Measurements from ENCODE around the gene PYGL. TPM values are rescaled to one million over a fixed set of nuclear protein-coding genes. Genes with fewer than 3 reads are reported as not detected.

The PYGL gene
- polyA plus RNA-seq, 1 of the 3 experiments (the other 2 are of a cell fraction) = 60.2 TPM

- Histone ChIP-seq H3K9me3 (no peaks in the 10 kb centered on the region), H3K79me2 (ENCODE audit: insufficient read depth) (no peaks in the 10 kb centered on the region), H3K4me2 (no peak overlapping the region), H3K27me3 (ENCODE audit: insufficient read depth) (no peaks in the 10 kb centered on the region), H3K9me2 (no peaks in the 10 kb centered on the region), H3K27ac (ENCODE audit: low read depth in 2 of 2, low read length in 1 of 2) (no peak overlapping the region), H3K4me3 (ENCODE audit: low read depth in 2 of 2, low read length in 1 of 2) (no peak overlapping the region), H2AFZ (ENCODE audit: low read depth) (no peak overlapping the region), H3F3A (replicated peaks; ENCODE audit: insufficient read depth) (no peaks in the 10 kb centered on the region), H3K9ac (no peak overlapping the region), H4K20me1 (ENCODE audit: insufficient read depth) (no peaks in the 10 kb centered on the region), H3K4me1 (ENCODE audit: control insufficient read depth in 1 of 2, insufficient read depth in 2 of 2, low read depth in 1 of 2, low read length in 1 of 2) (peaks cover 0 to 2% of the 10 kb centered on the region in 2 experiments; a peak in 2 of 4 replicates), H3K36me3 (replicated peaks in 1 of 2; ENCODE audit: control insufficient read depth in 1 of 2, insufficient read depth in 2 of 2, low read length in 1 of 2) (no peaks in the 10 kb centered on the region)
- POLR2A ChIA-PET = no interaction called here
- TF ChIP-seq TAF1 (IDR thresholded peaks at IDR 0.05; ENCODE audit: borderline replicate concordance, low read depth, low read length) (no peak), IRF3 (IDR thresholded peaks at IDR 0.05; ENCODE audit: low read depth, low read length) (no peak), MXI1 (IDR thresholded peaks at IDR 0.05; ENCODE audit: low read depth, low read length) (no peak), NRF1 (IDR thresholded peaks at IDR 0.05; ENCODE audit: low read depth, low read length) (no peak), ELF1 (IDR thresholded peaks at IDR 0.05) (no peak), POLR2AphosphoS5 (IDR thresholded peaks at IDR 0.05; ENCODE audit: low read depth, low read length) (no peak), RXRA (IDR thresholded peaks at IDR 0.05; ENCODE audit: borderline replicate concordance, low read depth) (no peak), CHD2 (IDR thresholded peaks at IDR 0.05; ENCODE audit: low read length, partially characterized antibody) (no peak)
- TF ChIP-seq, protein P1, sequence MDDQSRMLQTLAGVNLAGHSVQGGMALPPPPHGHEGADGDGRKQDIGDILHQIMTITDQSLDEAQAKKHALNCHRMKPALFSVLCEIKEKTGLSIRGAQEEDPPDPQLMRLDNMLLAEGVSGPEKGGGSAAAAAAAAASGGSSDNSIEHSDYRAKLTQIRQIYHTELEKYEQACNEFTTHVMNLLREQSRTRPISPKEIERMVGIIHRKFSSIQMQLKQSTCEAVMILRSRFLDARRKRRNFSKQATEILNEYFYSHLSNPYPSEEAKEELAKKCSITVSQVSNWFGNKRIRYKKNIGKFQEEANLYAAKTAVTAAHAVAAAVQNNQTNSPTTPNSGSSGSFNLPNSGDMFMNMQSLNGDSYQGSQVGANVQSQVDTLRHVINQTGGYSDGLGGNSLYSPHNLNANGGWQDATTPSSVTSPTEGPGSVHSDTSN (IDR thresholded peaks at IDR 0.05) = no peak
- TF ChIP-seq, protein P2, sequence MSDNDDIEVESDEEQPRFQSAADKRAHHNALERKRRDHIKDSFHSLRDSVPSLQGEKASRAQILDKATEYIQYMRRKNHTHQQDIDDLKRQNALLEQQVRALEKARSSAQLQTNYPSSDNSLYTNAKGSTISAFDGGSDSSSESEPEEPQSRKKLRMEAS (IDR thresholded peaks at IDR 0.05; ENCODE audit: low read depth) = no peak
- WGBS (ENCODE audit: low lambda C conversion rate) = 88% methylated on average over 8 of the region's 8 CpGs
- DNase-seq = no peak
- CTCF ChIA-PET = interaction anchor here (1.0 to 1.4 kb wide), 2 partner anchors 23 to 26 kb away, joined by 3 to 4 read pairs; no protein-coding TSS in a partner anchor
Measured at GRCh38 chr14:50882932-50883826, 61.1 kb downstream of the PYGL start.

- Histone ChIP-seq H3K9me3 (no peaks in the 10 kb centered on the region), H3K27me3 (ENCODE audit: insufficient read depth) (no peaks in the 10 kb centered on the region), H3K4me1 (ENCODE audit: control insufficient read depth in 1 of 2, insufficient read depth in 2 of 2, low read depth in 1 of 2, low read length in 1 of 2) (peaks cover 0 to 2% of the 10 kb centered on the region in 2 experiments; a peak in 1 of 4 replicates), H3K27ac (ENCODE audit: low read depth in 2 of 2, low read length in 1 of 2) (no peak overlapping the region), H2AFZ (ENCODE audit: low read depth) (no peak overlapping the region), H3K4me2 (no peak overlapping the region), H4K20me1 (ENCODE audit: insufficient read depth) (no peaks in the 10 kb centered on the region), H3K9me2 (no peaks in the 10 kb centered on the region), H3K9ac (no peak overlapping the region), H3K36me3 (replicated peaks in 1 of 2; ENCODE audit: control insufficient read depth in 1 of 2, insufficient read depth in 2 of 2, low read length in 1 of 2) (no peaks in the 10 kb centered on the region), H3F3A (replicated peaks; ENCODE audit: insufficient read depth) (no peaks in the 10 kb centered on the region), H3K79me2 (ENCODE audit: insufficient read depth) (no peaks in the 10 kb centered on the region), H3K4me3 (ENCODE audit: low read depth in 2 of 2, low read length in 1 of 2) (no peak overlapping the region)
- TF ChIP-seq SMC3 (IDR thresholded peaks at IDR 0.05; ENCODE audit: low read depth, low read length) = no peak
- ChIA-PET POLR2A (no interaction called here), CTCF (interaction anchor here (1.3 kb wide), 1 partner anchor 15 kb away, joined by 4 read pairs; no protein-coding TSS in a partner anchor)
- 85% methylated on average over 7 of the region's 7 CpGs for WGBS (ENCODE audit: low lambda C conversion rate)
- DNase-seq = no peak
Measured at GRCh38 chr14:50875359-50876070, 68.8 kb downstream of the PYGL start.

Measured in SK-N-SH (cell line).